GM21390 (cell line): Measurements from ENCODE around the gene TPO.
"Not testable (repeated sequence)": the region's sequence is repeated elsewhere in the genome, so short reads cannot be mapped to it uniquely, and the experiment has no call there.

ENCODE experiments used
- ATAC-seq: cut with Tn5 transposase; IDR thresholded peaks from one replicate; pipeline ENCODE4 v1.9.1; 2021; ENCODE audit not compliant: unreplicated experiment

Gene TPO

DNA sequence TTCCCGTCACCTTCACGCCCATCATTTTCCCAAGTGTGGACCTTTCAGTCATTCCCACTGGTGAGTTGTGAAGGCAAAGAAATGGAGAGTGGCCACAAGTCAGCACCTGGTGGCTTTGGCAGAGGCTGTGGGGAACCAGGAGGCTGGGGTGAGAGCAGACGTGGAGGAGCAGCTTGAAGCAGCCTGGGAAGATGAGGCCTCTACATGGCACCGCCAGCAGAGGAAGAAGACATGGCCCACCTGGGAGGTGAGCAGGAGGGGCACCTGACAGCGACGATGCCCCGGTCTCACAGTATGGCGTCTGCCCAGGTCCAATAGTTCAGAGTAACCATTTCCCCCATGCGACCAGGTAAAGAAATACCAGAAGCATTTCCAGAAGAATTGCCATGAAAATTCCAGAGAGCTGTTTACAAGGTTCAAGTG is 69.0 kb downstream of the TPO start:
- ATAC-seq = no peak

DNA sequence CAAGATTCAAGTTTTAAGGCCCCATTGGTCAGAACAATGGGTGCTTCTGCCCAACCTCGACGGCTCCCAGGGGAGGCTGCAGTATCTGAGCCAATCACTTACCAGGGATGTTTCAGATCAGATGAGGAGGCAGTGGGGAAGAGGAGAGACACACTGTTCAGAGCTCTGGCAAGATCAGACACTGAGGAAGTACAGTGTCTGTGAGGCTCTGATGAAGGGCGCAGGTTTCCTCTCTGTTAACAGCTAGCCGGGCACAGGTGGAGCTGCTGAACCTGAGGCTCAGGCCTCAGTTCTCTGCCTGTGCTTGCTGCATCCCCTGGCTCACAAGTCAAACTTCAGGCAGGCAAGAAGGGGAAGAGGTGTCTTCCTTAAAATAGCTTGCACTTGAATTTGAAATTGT is 69.7 kb downstream of the TPO start:
- ATAC-seq = no peak

GRCh38 chr2:1483551-1483950 is 70.3 kb downstream of the TPO start:
- no peak for ATAC-seq

- no peak for ATAC-seq
These were observed 71.0 kb downstream of the TPO start for GRCh38 chr2:1484131-1484884.

DNA sequence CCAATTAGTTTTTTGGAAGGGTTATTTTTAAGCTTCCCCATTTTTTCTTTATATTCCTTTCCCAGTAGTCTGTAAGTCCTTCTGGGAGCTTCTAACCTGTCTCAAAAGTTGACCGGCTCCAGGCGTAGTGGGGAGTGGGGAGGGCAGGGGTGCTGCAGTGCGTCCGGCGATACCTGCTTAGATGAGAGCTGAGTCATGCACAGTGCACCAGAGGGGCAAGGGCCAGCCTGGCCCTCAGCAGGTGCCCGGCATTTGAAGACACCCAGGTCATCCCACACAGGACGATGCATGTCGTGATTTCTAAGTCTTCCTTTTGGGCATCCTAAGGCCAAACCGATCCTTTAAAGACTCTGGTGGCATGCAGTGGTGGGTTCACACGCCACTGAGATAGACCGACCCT is 73.4 kb downstream of the TPO start:
- ATAC-seq = no peak

DNA sequence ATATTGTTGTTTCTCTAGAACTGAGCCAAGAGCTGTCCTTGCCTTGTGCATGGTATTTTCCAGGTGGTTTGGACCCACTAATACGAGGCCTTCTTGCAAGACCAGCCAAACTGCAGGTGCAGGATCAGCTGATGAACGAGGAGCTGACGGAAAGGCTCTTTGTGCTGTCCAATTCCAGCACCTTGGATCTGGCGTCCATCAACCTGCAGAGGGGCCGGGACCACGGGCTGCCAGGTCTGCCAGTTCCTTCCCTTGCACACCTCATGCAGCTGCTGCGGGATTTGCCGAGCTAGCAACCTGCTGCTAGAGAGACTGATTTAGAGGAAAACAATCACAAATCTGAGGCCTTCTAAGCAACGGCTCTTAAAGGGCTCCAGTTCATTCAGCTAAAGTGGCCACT is 74.5 kb downstream of the TPO start:
- ATAC-seq = no peak

- ATAC-seq = no peak
These were observed 75.0 kb downstream of the TPO start for GRCh38 chr2:1488181-1488671.

DNA sequence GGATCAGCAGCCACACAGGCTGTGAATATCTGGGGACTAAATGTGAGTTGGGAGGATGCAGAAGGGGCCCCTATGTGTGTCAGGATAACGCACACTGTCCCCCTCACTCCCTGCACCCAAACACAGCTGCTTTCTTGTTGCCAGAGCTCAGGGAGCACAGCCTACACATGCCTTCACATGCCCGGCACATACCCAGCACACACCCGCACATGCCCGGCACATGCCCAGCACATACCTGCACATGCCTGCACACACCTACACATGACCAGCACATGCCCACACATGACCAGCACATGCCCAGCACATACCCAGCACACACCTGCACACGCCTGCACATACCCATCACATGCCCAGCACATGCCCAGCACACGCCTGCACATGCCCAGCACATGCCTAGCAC is 75.6 kb downstream of the TPO start:
- ATAC-seq = no peak

- no peak for ATAC-seq
These were observed 76.2 kb downstream of the TPO start for GRCh38 chr2:1489486-1489885.

- ATAC-seq = not testable (repeated sequence)
These were observed 77.1 kb downstream of the TPO start for GRCh38 chr2:1490381-1490780.

DNA sequence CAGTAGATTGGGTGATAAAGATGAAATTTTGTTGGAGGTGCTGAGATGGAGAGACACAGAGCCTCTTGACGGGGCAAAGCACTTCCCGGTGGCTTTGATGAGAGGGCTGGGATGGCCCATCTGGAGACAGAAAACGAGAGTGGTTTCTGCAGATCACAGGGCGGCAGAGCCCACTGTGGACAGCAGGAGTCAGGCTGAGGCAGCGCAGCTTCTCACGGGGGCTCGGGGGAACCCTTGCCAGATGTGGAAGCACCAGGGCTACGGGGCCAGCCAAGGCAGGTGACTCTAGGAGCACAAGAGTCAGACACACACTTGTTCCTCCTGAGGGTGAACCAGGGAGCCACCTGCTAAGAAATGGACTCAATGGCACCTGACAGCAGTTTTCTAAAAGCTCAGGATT is 78.5 kb downstream of the TPO start:
- ATAC-seq = no peak

- not testable (repeated sequence) for ATAC-seq
These were observed 79.0 kb downstream of the TPO start for GRCh38 chr2:1492231-1492630.

DNA sequence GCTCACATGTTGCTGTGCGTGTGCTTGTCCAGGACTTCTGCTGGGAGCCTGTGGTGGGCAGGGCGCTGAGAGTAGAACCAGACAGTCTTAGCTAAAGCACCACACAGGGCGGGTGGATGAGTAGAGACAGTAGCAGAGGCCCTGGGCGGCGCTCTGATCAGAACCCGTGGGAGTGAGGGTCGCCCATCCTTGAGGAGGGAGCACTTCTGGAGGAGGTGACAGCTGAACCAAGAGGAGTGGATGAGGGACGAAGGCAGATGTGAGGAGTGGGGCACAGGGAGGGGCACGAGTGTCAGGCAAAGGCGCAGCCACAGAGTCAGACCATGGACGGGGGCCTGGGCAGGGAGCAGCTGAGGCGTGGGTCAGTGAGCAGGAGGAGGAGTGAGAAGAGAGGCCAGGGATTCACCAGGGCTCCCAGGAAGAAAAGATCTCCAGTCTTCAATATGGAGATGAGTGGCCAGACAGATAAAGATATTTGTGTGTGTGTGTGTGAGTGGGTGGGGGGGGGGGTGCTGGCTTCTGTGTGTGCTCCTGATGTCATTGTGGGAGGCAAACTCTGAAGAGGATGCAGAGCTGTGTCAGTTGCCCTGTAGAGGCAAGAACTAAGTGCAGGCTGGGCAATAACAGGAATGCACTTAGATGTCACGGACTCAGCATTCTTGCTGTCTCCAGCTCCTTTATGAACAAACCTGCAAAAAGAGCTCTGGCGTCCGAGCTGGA is 79.6 kb downstream of the TPO start:
- ATAC-seq = no peak

DNA sequence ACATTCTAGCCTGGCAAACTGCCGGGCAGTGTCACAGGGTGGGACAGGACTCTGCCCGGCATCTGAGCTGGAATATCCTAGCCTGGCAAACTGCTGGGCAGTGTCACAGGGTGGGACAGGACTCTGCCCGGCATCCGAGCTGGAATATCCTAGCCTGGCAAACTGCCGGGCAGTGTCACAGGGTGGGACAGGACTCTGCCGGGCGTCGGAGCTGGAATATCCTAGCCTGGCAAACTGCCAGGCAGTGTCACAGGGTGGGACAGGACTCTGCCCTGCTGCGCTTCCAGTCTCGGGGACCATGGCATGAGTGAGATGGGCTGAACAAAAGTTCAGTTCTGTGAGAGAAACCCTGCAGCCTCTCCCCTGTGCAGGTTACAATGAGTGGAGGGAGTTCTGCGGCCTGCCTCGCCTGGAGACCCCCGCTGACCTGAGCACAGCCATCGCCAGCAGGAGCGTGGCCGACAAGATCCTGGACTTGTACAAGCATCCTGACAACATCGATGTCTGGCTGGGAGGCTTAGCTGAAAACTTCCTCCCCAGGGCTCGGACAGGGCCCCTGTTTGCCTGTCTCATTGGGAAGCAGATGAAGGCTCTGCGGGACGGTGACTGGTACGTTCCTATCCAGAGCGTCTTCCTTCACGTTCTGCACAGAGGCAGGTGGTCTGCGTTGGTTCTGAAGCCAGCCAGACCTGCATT is 80.3 kb downstream of the TPO start:
- ATAC-seq = no peak

GRCh38 chr2:1494257-1494656 is 81.0 kb downstream of the TPO start:
- ATAC-seq = no peak

- no peak for ATAC-seq
These were observed 81.6 kb downstream of the TPO start for GRCh38 chr2:1494906-1495305.

DNA sequence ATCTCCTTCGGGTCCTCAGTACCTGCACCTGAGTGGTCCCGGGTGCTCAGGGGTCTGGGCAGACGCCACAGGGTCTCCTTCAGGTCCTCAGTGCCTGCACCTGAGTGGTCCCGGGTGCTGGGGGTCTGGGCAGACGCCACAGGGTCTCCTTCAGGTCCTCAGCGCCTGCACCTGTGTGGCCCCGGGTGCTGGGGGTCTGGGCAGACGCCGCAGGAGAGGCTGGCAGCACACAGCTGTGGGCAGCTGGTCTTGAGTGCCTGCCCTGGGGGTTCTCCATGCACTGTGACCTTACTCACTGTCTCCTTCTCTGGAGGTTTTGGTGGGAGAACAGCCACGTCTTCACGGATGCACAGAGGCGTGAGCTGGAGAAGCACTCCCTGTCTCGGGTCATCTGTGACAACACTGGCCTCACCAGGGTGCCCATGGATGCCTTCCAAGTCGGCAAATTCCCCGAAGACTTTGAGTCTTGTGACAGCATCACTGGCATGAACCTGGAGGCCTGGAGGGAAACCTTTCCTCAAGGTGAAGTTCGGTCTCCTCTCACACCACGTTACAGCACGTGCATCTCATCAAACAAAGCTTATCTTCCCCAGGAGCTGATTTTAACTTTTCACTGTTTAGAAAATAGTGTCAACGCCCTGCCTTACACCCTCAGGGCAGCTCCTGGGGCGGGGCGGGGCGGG is 82.6 kb downstream of the TPO start:
- no peak for ATAC-seq

DNA sequence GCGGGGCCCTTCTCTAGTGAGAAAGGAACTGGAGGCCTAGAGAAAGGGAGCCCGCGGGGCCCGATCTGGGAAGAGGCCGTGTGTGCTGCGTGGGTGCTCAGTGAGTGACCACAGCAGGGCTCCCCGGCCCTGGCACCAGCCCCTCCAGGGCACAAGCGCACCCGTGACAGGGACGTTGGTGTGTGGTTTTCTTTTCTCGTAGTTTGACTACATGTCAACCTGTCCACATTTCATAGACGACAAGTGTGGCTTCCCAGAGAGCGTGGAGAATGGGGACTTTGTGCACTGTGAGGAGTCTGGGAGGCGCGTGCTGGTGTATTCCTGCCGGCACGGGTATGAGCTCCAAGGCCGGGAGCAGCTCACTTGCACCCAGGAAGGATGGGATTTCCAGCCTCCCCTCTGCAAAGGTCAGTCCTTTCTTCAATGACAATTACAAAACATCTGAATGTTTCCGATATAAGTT is 83.1 kb downstream of the TPO start:
- no peak for ATAC-seq

DNA sequence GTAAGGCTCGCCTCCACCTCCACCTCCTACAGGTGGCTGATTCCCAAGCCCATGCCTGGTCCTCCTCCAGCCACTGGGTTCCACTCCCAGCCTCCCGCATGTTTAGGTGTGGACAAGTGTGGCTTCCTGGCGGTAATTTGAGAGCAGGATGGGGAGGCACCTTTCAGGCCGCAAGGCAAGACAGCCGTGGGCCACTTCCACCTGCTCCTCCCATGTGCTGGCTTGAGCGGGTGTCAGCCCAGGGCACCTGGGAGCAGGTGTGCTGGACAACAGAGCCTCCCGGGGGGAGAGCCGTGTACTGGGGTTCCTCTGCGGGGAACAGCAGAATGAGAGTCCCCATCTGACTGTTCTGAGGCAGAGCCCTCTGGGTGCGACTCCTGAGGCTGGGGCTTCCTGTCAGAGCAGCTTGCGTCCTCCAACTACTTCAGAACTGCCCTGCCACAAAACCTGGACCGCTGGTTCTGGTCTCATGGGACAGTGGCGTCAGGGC is 83.9 kb downstream of the TPO start:
- no peak for ATAC-seq

DNA sequence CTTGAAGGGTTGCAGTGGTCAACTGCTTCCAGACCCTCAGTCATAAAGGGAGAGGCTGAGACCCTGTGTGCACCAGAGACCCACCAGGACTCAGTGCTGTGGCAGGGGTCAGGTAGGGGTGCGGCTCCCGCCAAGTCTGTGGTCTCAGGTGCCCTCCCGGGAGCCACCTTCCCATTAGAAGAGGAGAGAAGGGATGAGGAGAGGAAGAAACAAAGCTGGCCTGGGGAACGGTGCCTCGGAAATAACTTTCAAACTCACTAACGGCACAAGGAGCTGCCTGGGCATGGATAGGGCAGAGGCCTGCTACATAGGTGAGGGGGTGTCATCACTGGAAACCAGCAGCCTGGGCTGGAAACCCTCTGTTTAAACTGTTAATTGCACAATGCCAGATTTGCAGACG is 84.9 kb downstream of the TPO start:
- ATAC-seq = no peak
